Nephron (organoid): ENCODE data around the gene ARL5B.
A peak's percentile ranks its signal among the peaks of the same experiment; 100 is the strongest.

Experiments used
- H3K27ac Mint-ChIP-seq, 3 experiments: 2 replicates each; pipeline ENCODE4 v1.8.0; 2020; ENCODE audit warnings: mixed read lengths in 3 of 3, mild to moderate bottlenecking in 2 of 3, moderate library complexity in 1 of 3
- H3K27me3 Mint-ChIP-seq: 2 replicates; pipeline ENCODE4 v1.8.0; 2021; ENCODE audit warnings: low read depth, mild to moderate bottlenecking, moderate library complexity, mixed read lengths
- H3K36me3 Mint-ChIP-seq: 2 replicates; pipeline ENCODE4 v1.8.0; 2020; ENCODE audit warnings: low read depth, mixed read lengths
- H3K4me1 Mint-ChIP-seq: 2 replicates; pipeline ENCODE4 v1.8.0; 2020; ENCODE audit warnings: mixed read lengths
- H3K4me3 Mint-ChIP-seq, 3 experiments: 2 replicates each; pipeline ENCODE4 v1.8.0; 2020; ENCODE audit warnings: mild to moderate bottlenecking in 3 of 3, mixed read lengths in 3 of 3, moderate library complexity in 2 of 3
- H3K9me3 Mint-ChIP-seq: 2 replicates; pipeline ENCODE4 v1.8.0; 2020; ENCODE audit warnings: mixed read lengths
- CTCF ChIP-seq, 3 experiments: fragments of 200-600 bp; sonication (generic); IDR thresholded peaks; one replicate each; pipeline ENCODE4 v1.5.0; 2021; ENCODE audit warnings: antibody characterized with exemption in 3 of 3; ENCODE audit not compliant: unreplicated experiment in 3 of 3

ARL5B gene

GRCh38 chr10:18664841-18665478 is 5.7 kb downstream of the ARL5B start:
- no peak overlapping the region for H3K27ac Mint-ChIP-seq
- no peaks in the 10 kb centered on the region for H3K27me3 Mint-ChIP-seq
- H3K4me1 Mint-ChIP-seq = peaks cover 31% of the 10 kb centered on the region
- H3K36me3 Mint-ChIP-seq = peaks cover 51% of the 10 kb centered on the region
- TF ChIP-seq CTCF (IDR thresholded peaks at IDR 0.05; ENCODE audit: unreplicated experiment in 3 of 3) = no peak
- no peaks in the 10 kb centered on the region for H3K9me3 Mint-ChIP-seq
- H3K4me3 Mint-ChIP-seq = no peak overlapping the region

- H3K4me1 Mint-ChIP-seq = peaks cover 24% of the 10 kb centered on the region
- H3K27ac Mint-ChIP-seq = no peak overlapping the region
- H3K36me3 Mint-ChIP-seq = peaks cover 59% of the 10 kb centered on the region
- no peak for TF ChIP-seq CTCF (IDR thresholded peaks at IDR 0.05; ENCODE audit: unreplicated experiment in 3 of 3)
- no peaks in the 10 kb centered on the region for H3K9me3 Mint-ChIP-seq
- H3K27me3 Mint-ChIP-seq = no peaks in the 10 kb centered on the region
- no peak overlapping the region for H3K4me3 Mint-ChIP-seq
Observed at GRCh38 chr10:18665815-18666558, 6.8 kb downstream of the ARL5B start.

GRCh38 chr10:18666810-18667209 is 7.6 kb downstream of the ARL5B start:
- Mint-ChIP-seq H3K36me3 (peaks cover 59% of the 10 kb centered on the region), H3K4me1 (peaks cover 15% of the 10 kb centered on the region), H3K4me3 (no peak overlapping the region), H3K27me3 (no peaks in the 10 kb centered on the region), H3K9me3 (no peaks in the 10 kb centered on the region), H3K27ac (no peak overlapping the region)
- TF ChIP-seq CTCF (IDR thresholded peaks at IDR 0.05; ENCODE audit: unreplicated experiment in 3 of 3) = no peak

- H3K27me3 Mint-ChIP-seq = no peaks in the 10 kb centered on the region
- H3K4me1 Mint-ChIP-seq = peaks cover 9% of the 10 kb centered on the region
- no peak overlapping the region for H3K27ac Mint-ChIP-seq
- no peak overlapping the region for H3K4me3 Mint-ChIP-seq
- TF ChIP-seq CTCF (IDR thresholded peaks at IDR 0.05; ENCODE audit: unreplicated experiment in 3 of 3) = no peak
- no peaks in the 10 kb centered on the region for H3K9me3 Mint-ChIP-seq
- H3K36me3 Mint-ChIP-seq = peaks cover 60% of the 10 kb centered on the region
Observed at GRCh38 chr10:18668026-18668425, 8.8 kb downstream of the ARL5B start.

- no peaks in the 10 kb centered on the region for H3K27me3 Mint-ChIP-seq
- peak overlapping the region in 1 of 3 experiments; percentile 45 for H3K27ac Mint-ChIP-seq
- no peaks in the 10 kb centered on the region for H3K9me3 Mint-ChIP-seq
- no peaks in the 10 kb centered on the region for H3K4me1 Mint-ChIP-seq
- H3K4me3 Mint-ChIP-seq = no peak overlapping the region
- peaks cover 52% of the 10 kb centered on the region for H3K36me3 Mint-ChIP-seq
- TF ChIP-seq CTCF (IDR thresholded peaks at IDR 0.05; ENCODE audit: unreplicated experiment in 3 of 3) = no peak
Observed at GRCh38 chr10:18675086-18675801, 16.0 kb downstream of the ARL5B start.
